Eye (tissue), 1 donor: ENCODE data around the gene DNAJC30.
"Not testable (repeated sequence)": the region's sequence is repeated elsewhere in the genome, so short reads cannot be mapped to it uniquely, and the experiment has no call there.

ENCODE experiments used
- DNase-seq: peaks from one replicate; pipeline ENCODE4 v3.0.0-alpha.2; 2015

DNAJC30 gene

DNA sequence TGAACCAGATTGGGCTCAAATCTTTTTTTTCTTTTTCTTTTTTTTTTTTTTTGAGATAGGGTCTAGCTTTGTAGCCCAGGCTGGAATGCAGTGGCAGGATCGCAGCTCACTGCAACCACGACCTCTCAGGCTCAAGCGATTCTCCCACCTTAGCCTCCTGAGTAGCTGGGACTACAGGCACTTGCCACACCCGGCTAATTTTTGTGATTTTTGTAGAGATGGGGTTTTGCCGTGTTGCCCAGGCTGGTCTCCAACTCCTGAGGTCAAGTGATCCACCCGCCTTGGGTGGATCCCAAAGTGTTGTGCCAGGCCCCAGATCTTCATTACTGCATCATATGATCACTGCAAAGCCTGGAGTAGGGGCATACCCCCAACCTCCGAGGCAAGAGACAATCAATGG, 2.8 kb downstream of the DNAJC30 start:
- DNase-seq = no peak

DNA sequence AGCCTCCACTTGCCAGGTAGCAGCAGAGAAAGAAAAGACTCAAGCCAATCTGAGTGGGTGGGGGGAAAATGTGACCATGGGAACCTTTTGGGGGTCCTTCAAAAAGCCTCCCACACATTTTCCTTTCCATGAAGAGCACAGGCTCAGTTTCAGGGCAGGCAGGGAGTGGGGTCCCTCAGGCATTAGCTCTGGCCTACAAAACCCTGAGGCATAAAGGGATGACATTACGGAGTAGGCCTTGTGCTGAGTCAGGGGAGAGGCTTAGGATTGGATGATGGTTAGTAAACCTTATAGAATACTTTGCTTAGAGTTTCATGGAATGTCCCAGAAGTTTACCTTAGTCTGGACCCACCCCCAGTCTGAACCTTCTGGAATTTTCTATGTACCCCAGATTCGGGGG, 3.5 kb downstream of the DNAJC30 start:
- no peak for DNase-seq

GRCh38 chr7:73678862-73679261, 4.4 kb downstream of the DNAJC30 start:
- DNase-seq = no peak

- not testable (repeated sequence) for DNase-seq
These were observed 7.2 kb downstream of the DNAJC30 start for GRCh38 chr7:73676062-73676461.

- DNase-seq = no peak
These were observed 8.7 kb downstream of the DNAJC30 start for GRCh38 chr7:73674468-73675124.

- no peak for DNase-seq
These were observed 11.3 kb downstream of the DNAJC30 start for GRCh38 chr7:73671857-73672445.

GRCh38 chr7:73671322-73671661, 12.0 kb downstream of the DNAJC30 start:
- no peak for DNase-seq

GRCh38 chr7:73669858-73670385, 13.3 kb downstream of the DNAJC30 start:
- no peak for DNase-seq

GRCh38 chr7:73669288-73669701, 14.0 kb downstream of the DNAJC30 start:
- DNase-seq = peak; percentile 32

DNA sequence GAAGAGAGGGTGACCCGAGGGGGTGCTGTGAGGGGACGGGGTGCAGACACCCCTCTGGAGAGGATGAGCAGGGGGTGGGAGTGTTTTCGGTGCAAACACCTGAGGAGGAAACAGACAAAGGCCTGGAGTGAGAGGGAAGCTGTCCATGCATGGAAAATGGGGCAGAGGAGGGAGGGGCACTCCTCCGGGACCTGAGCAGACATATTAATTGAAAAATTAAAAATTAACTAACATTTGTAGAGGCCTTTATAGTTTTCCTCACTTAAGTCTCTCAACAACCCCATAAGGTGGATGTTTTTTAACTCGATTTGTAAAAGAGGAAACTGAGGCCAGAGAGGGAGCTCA, 14.4 kb downstream of the DNAJC30 start:
- DNase-seq = no peak

DNA sequence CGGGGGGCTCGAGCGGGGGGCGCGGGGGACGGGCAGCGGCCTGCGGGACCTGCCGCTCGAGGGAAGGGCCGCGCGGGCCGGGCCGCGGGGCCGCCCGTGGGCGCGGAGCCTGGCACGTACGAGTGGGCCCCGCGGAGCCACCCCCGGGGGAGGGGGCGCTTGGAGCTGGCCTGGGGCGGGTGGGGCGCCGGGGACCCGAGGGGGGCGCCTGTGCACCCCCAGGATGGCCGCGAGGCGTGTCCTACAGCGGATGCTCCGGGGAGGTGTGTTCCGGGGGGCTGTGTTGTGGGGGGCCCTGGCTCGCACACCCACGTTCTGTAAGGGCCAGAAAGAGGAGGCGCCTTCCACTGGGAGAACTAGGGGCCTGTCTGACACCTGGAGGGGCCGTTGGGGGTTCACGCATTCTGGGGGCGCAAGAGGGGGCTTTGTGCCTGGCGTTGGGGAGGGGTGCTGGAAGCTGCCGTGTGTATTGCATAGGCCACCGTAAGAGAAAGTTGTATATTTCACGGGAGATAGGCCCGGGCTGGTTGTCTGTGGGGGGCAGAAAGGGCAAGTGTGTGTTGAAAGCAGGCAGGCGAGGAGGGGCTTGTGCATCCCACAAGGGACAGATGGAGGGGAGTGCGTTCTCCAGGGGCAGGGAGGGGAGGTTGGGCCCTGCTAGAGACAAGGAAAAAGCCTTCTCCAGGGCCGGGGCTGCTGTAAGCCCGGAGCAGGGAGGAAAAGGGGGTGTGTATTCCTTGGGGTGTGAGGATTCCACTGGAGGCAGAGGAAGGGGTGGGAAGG, 15.0 kb downstream of the DNAJC30 start:
- peak; percentile 83 for DNase-seq

GRCh38 chr7:73667344-73668102, 15.7 kb downstream of the DNAJC30 start, which contains the start of gene VPS37D:
TSS of gene VPS37D (plus strand) at chr7:73667831. CDS start at chr7:73667959, 128 bp downstream.
- peak; percentile 97 for DNase-seq

GRCh38 chr7:73663033-73663432, 20.2 kb downstream of the DNAJC30 start:
- DNase-seq = no peak

GRCh38 chr7:73660594-73660993, 22.7 kb downstream of the DNAJC30 start:
- not testable (repeated sequence) for DNase-seq

DNA sequence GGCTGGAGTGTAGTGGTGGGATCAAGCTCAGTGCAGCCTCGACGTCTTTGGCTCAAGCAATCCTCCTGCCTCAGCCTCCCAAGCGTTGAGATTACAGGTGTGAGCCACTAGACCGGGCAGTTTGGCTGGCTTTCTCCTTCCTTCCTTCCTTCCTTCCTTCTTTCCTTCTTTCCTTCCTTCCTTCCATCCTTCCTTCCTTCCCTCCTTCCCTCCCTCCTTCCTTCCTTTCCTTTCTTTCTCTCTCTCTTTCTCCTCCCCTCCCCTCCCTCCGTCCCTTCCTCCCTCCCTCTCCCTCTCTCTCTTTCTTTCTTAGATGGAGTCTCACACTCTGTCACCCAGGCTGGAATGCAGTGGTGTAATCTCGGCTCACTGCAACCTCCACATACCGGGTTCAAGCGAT, 23.3 kb downstream of the DNAJC30 start:
- DNase-seq = no peak

DNA sequence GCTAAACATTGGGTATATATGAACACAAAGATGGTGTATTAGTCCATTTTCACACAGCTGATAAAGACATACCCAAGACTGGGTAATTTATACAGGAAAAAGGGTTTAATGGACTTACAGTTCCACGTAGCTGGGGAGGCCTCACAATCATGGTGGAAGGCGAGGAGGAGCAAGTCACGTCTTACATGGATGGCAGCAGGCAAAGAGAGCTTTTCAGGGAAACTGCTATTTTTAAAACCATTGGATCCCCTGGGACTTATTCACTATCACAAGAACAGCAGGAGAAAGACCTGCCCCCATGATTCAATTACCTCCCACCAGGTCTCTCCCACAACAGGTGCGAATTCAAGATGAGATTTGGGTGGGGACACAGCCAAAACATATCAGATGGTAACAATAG, 27.9 kb downstream of the DNAJC30 start:
- not testable (repeated sequence) for DNase-seq

GRCh38 chr7:73652541-73652949, 30.7 kb downstream of the DNAJC30 start:
- no peak for DNase-seq

- no peak for DNase-seq
These were observed 32.7 kb downstream of the DNAJC30 start for GRCh38 chr7:73650524-73650923.

- DNase-seq = no peak
These were observed 33.7 kb downstream of the DNAJC30 start for GRCh38 chr7:73649576-73649975.

- no peak for DNase-seq
These were observed 34.5 kb downstream of the DNAJC30 start for GRCh38 chr7:73648593-73649332.

DNA sequence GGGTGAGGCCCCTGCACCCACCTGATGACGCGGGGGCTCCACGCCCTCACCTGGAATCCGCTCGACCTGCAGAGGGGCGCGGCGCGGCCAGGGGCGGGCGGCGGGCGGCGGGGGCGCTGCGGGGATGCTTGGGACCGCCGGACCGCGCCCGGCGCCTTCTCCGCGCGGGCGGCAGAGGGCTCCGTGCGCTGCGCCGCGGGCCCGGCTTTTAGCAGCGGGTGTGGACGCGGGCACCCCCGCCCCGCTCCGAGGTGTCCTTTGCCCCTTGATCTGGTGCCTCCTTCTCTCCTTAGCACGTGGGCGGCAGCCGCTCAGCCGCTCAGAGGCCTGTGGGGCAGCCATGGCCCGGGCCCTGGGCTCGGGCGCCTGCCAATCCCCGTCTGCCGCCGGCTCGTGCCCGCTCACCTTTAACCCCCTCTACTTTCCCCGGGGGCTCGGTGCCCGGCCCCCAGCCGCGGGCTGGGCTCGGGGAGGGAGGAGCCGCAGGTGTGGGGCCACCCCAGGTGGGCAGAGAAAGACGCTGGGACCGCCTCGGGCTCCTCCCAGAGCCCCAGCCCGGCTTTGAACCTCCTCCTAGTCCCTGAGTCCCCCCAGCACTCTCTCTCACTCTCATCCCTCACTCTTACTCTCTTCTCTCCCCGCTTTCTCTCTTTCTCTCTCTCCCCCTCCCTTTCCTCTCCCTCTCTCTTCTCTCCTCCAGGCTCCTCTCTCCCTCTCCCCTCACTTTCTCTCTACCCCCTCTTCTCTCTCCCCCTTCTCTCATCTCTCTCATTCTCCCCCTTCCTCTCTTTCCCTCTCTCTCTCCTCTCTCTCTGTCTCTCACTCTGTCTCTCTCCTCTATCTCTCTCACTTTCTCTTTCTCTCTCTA, 35.3 kb downstream of the DNAJC30 start:
- DNase-seq = peak; percentile 50
